ENCODE measurements around the gene SUMO3.

GRCh38 chr21:44833663-44834062 is 15.8 kb upstream of the SUMO3 start:
- TF ChIP-seq MLLT1 (IDR thresholded peaks at IDR 0.05) = no peak
- no peak for TF ChIP-seq CTCF (IDR thresholded peaks at IDR 0.05 in 2 of 3, conservative IDR thresholded peaks at IDR 0.05 in 1 of 3; ENCODE audit: control insufficient read depth in 2 of 3, extremely low read depth in 1 of 3, insufficient read depth in 1 of 3, low read depth in 3 of 3, low read length in 3 of 3)
- TF ChIP-seq YBX1 (IDR thresholded peaks at IDR 0.05) = no peak
- TF ChIP-seq NFIC (IDR thresholded peaks at IDR 0.05; ENCODE audit: low read depth, low read length) = no peak
- TF ChIP-seq SPI1 (IDR thresholded peaks at IDR 0.05; ENCODE audit: borderline replicate concordance, insufficient read depth, low read depth, low read length) = no peak
- no peak for TF ChIP-seq SIX5 (IDR thresholded peaks at IDR 0.05; ENCODE audit: low read depth, low read length, severe bottlenecking)
- no peak for TF ChIP-seq NFYA (IDR thresholded peaks at IDR 0.05; ENCODE audit: borderline replicate concordance, low read depth, low read length)
- no peak for TF ChIP-seq BHLHE40 (IDR thresholded peaks at IDR 0.05; ENCODE audit: borderline replicate concordance in 1 of 2, low read depth in 2 of 2, low read length in 1 of 2)
- no peak for TF ChIP-seq REST (IDR thresholded peaks at IDR 0.05; ENCODE audit: low read depth, low read length)
